Duodenal mucosa (tissue), 2 donors: ENCODE results near the gene CABP4.
"Not testable (repeated sequence)": the region's sequence is repeated elsewhere in the genome, so short reads cannot be mapped to it uniquely, and the experiment has no call there.

Experiments
- H3K27ac ChIP-seq: one replicate; pipeline ENCODE4 v1.7.0; 2013; ENCODE audit warnings: low read depth, low read length
- H3K27me3 ChIP-seq, 2 donors: one replicate each; pipeline ENCODE4 v1.7.0; 2013; ENCODE audit warnings: low read length in 2 of 2, control low read depth in 1 of 2; ENCODE audit not compliant: insufficient read depth in 2 of 2, control insufficient read depth in 1 of 2
- H3K36me3 ChIP-seq, 2 donors: one replicate each; pipeline ENCODE4 v1.7.0; 2013; ENCODE audit warnings: low read length in 2 of 2, control low read depth in 1 of 2; ENCODE audit not compliant: insufficient read depth in 2 of 2, control insufficient read depth in 1 of 2
- H3K4me1 ChIP-seq, 2 donors: one replicate each; pipeline ENCODE4 v1.7.0; 2013; ENCODE audit warnings: low read length in 2 of 2, control low read depth in 1 of 2; ENCODE audit not compliant: insufficient read depth in 2 of 2, control insufficient read depth in 1 of 2
- H3K4me3 ChIP-seq, 2 donors: one replicate each; pipeline ENCODE4 v1.7.0; 2013; ENCODE audit warnings: low read length in 2 of 2, low read depth in 1 of 2
- H3K9ac ChIP-seq, 2 donors: one replicate each; pipeline ENCODE4 v1.7.0; 2013; ENCODE audit warnings: low read length in 2 of 2, low read depth in 1 of 2
- H3K9me3 ChIP-seq, 2 donors: one replicate each; pipeline ENCODE4 v1.7.0; 2013; ENCODE audit warnings: low read length in 2 of 2, control low read depth in 1 of 2; ENCODE audit not compliant: control insufficient read depth in 1 of 2

Gene CABP4

DNA sequence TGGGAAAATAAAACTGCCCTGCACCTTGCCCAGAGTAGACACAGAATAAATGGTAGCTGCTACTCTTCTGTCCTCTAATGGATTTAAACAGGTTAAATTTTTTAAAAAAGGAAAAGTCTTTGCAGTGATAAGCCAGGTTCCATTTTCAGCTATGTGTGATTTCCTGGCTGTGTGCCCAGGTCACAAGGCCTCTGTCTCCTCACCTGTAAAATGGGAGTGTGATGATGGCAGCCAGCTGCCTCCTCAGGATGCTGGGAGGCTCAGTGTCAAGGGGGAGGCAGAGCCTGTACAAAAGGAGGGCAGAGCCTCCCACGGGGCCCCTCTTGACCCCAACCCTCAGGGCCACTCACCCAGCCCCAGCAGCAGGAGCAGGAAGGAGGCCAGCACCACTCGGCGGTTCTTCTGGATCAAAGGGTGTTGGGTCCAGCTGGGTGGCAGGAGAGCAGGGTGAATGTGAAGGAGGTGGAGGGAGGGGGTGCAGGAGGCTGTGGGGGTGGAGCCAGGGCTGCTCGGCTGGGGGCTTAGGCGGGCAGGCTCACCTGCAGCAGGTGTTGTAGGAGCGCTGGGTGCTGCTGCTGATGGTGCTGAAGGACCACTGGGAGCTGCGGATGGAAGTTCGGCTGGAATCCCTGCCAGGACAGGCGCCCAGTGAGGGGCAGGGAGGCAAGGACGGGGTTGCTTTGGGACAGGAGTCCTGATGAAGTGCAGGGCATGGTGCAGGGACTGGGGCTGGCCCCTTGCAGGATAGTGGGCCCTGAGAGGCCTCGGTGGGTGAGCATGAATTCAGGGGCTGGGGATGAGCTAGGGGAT lies 12.0 kb downstream of the CABP4 start:
- Histone ChIP-seq H3K4me3 (peak overlapping the region in 1 of 2 donors; percentile 79), H3K27ac (no peak overlapping the region), H3K27me3 (no peaks in the 10 kb centered on the region), H3K4me1 (peaks cover 26 to 30% of the 10 kb centered on the region in 2 donors), H3K36me3 (peaks cover 0 to 3% of the 10 kb centered on the region in 2 donors), H3K9me3 (no peaks in the 10 kb centered on the region), H3K9ac (peak overlapping the region; percentile 78 to 80)

DNA sequence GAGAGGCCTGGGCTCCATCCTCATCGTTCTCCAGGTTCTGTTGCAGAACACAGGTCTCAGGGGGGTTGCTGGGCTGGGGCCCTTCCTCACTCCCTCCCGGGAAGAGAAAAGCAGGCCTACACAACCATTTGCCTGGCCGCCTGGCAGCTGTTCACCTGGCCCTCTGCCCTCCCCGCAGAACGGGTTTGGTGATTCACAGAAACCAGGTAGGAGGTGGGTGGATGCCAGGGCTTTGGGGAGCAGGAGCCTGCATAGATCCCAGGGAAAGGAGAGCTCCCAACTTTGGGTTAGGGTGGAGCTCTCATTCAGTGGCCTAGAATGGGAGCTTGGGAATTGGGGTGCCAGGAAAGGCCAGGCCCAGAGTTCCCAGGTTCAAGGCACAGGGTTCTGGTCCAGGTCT lies 12.9 kb downstream of the CABP4 start:
- H3K27ac ChIP-seq: peak overlapping the region; percentile 77
- H3K36me3 ChIP-seq: peaks cover 0 to 3% of the 10 kb centered on the region in 2 donors
- H3K9me3 ChIP-seq: no peaks in the 10 kb centered on the region
- H3K4me1 ChIP-seq: peaks cover 26 to 30% of the 10 kb centered on the region in 2 donors
- no peaks in the 10 kb centered on the region for H3K27me3 ChIP-seq
- H3K9ac ChIP-seq: peak overlapping the region; percentile 78 to 80
- H3K4me3 ChIP-seq: peak overlapping the region; percentile 79 to 84

DNA sequence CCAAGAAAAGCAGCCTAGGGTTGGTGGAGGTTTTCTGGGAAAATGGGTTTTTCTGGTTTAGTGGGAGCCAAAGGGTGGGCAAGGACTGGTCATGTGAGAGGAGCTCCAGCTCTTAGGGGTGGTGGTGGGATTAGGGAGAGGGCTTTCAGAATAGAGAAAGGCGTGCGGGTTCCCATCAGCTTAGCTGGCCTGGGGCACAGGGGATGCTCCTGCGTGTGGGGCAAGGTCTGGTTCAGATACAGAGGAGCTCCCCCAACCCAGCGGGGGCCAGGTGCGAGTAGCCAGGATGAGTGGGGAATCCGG lies 13.3 kb downstream of the CABP4 start:
- H3K4me1 ChIP-seq: peaks cover 23 to 30% of the 10 kb centered on the region in 2 donors
- peaks cover 0 to 3% of the 10 kb centered on the region in 2 donors for H3K36me3 ChIP-seq
- H3K27ac ChIP-seq: peak overlapping the region; percentile 77
- peak overlapping the region; percentile 78 to 80 for H3K9ac ChIP-seq
- no peaks in the 10 kb centered on the region for H3K27me3 ChIP-seq
- H3K4me3 ChIP-seq: peak overlapping the region; percentile 79 to 84
- H3K9me3 ChIP-seq: no peaks in the 10 kb centered on the region

GRCh38 chr11:67468759-67469507 lies 13.8 kb downstream of the CABP4 start, which contains the start of gene TMEM134:
TMEM134 (minus strand) TSS chr11:67469251; CDS start chr11:67469192, 59 bp downstream.
- no peaks in the 10 kb centered on the region for H3K9me3 ChIP-seq
- H3K4me1 ChIP-seq: peaks cover 19 to 26% of the 10 kb centered on the region in 2 donors
- H3K27me3 ChIP-seq: no peaks in the 10 kb centered on the region
- H3K9ac ChIP-seq: peak within 1 kb of the TSS; percentile 78 to 85
- peaks cover 0 to 3% of the 10 kb centered on the region in 2 donors for H3K36me3 ChIP-seq
- H3K4me3 ChIP-seq: peak within 1 kb of the TSS; percentile 84 to 86
- peak within 1 kb of the TSS; percentile 79 for H3K27ac ChIP-seq

DNA sequence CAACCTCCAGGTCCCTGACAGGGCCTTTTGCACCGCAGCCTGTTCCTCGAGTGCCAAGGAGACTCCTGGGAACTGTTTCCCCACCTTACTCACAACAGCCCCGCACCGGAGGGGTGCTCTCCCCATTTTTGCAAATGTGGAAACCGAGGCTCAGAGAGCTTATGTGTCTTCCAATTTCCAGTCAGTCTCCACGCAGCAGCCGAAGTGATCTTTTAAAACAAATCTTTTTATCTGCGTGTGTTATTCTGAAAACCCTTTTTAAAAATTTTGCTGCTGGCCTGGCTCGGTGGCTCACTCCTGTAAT lies 14.3 kb downstream of the CABP4 start:
- peaks cover 0 to 3% of the 10 kb centered on the region in 2 donors for H3K36me3 ChIP-seq
- H3K9ac ChIP-seq: peak overlapping the region; percentile 78 to 85
- no peaks in the 10 kb centered on the region for H3K9me3 ChIP-seq
- H3K27ac ChIP-seq: peak overlapping the region; percentile 79
- peak overlapping the region; percentile 79 to 86 for H3K4me3 ChIP-seq
- H3K27me3 ChIP-seq: no peaks in the 10 kb centered on the region
- H3K4me1 ChIP-seq: peaks cover 15 to 21% of the 10 kb centered on the region in 2 donors

DNA sequence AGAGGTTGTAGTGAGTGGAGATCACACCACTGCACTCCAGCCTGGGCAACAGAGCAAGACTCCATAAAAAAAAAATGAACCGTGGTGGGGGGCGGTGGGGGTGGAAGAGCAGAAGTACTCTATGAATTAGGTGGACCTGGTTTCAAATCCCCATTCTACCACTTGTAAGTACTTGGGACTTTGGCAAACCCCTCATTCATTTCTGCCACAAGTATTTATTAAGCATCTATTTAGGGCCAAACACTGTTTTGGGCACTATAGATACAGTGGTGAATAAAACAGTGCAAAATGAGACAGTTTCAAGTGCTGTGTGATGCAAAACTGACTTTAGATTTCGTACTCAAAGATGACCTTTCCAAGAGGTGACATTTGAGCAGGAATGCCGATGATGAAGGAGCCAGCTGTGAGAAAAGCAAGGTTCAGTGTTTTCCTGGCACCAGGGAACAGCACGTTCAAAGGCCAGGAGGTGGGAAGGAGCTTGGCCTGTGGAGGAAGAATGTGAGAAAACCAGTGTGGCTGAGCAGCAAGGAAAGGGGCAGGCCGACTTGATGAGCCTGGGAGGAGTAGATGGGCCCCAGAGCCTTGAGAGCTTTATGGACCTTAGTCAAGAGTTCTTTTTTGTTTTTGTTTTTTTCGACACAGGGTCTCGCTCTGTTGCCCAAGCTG lies 15.3 kb downstream of the CABP4 start:
- H3K4me3 ChIP-seq: no peak overlapping the region
- H3K9ac ChIP-seq: no peak overlapping the region
- no peak overlapping the region for H3K27ac ChIP-seq
- H3K9me3 ChIP-seq: no peaks in the 10 kb centered on the region
- H3K36me3 ChIP-seq: peaks cover 0 to 3% of the 10 kb centered on the region in 2 donors
- no peaks in the 10 kb centered on the region for H3K27me3 ChIP-seq
- H3K4me1 ChIP-seq: peaks cover 15 to 16% of the 10 kb centered on the region in 2 donors

DNA sequence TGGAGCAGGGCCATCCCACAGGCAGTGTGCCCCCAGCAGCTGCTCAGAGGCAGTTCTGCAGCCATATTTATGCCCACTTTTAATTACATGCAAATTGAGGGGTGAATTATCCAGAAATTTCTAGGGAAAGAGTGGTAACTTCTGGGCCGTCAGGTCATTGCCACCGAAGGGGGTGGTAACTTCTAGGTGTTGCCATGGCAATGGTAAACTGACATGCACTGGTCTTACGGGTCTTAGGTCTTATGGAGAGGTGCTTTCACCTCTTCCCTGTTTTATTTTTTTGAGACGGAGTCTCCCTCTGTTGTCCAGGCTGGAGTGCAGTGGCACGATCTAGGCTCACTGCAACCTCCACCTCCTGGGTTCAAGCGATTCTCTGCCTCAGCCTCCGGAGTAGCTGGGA lies 17.7 kb downstream of the CABP4 start:
- no peak overlapping the region for H3K27ac ChIP-seq
- H3K9ac ChIP-seq: no peak overlapping the region
- H3K36me3 ChIP-seq: no peaks in the 10 kb centered on the region
- H3K4me3 ChIP-seq: no peak overlapping the region
- no peaks in the 10 kb centered on the region for H3K27me3 ChIP-seq
- no peaks in the 10 kb centered on the region for H3K9me3 ChIP-seq
- H3K4me1 ChIP-seq: peaks cover 6 to 10% of the 10 kb centered on the region in 2 donors

GRCh38 chr11:67476692-67477091 lies 21.5 kb downstream of the CABP4 start:
- not testable (repeated sequence) for H3K9me3 ChIP-seq, H3K27me3 ChIP-seq, H3K27ac ChIP-seq

DNA sequence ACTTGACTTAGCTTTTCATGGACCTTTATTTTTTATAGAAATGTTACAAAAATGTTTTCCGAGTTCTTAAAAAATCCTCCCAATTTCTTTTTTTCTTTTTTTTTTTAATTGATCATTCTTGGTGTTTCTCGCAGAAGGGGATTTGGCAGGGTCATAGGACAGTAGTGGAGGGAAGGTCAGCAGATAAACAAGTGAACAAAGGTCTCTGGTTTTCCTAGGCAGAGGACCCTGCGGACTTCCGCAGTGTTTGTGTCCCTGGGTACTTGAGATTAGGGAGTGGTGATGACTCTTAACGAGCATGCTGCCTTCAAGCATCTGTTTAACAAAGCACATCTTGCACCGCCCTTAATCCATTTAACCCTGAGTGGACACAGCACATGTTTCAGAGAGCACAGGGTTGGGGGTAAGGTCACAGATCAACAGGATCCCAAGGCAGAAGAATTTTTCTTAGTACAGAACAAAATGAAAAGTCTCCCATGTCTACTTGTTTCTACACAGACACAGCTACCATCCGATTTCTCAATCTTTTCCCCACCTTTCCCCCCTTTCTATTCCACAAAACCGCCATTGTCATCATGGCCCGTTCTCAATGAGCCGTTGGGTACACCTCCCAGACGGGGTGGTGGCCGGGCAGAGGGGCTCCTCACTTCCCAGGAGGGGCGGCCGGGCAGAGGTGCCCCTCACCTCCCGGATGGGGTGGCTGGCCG lies 22.3 kb downstream of the CABP4 start:
- H3K4me1 ChIP-seq, H3K36me3 ChIP-seq, H3K27me3 ChIP-seq, H3K4me3 ChIP-seq, H3K27ac ChIP-seq, H3K9ac ChIP-seq, H3K9me3 ChIP-seq: not testable (repeated sequence)

More at GRCh38 chr11:67476692-67477091, 21.5 kb downstream of the CABP4 start:
- H3K36me3 ChIP-seq, H3K4me3 ChIP-seq, H3K9ac ChIP-seq, H3K4me1 ChIP-seq: not testable (repeated sequence)
